K562 (cell line): ENCODE data around the gene SPNS2.

Experiments
- GATAD2A ChIP-seq: fragments of 450-650 bp; IDR thresholded peaks from 2 replicates; pipeline ENCODE4 v1.6.1; 2017
- NR1H2 ChIP-seq: sonication (generic); formaldehyde crosslinking; IDR thresholded peaks from 2 replicates; pipeline ENCODE4 v1.4.0; 2020; ENCODE audit warnings: mild to moderate bottlenecking, missing genetic modification reagents
- SMARCA5 ChIP-seq: fragments of 450-650 bp; IDR thresholded peaks from 2 replicates; pipeline ENCODE4 v1.6.1; 2016
- TF ChIP-seq, protein P1 (sequence below), 3 experiments: IDR thresholded peaks in 2 of 3; conservative IDR thresholded peaks in 1 of 3; 2 replicates each; pipeline ENCODE4 v1.5.1; 2011 to 2012; ENCODE audit warnings: low read length in 3 of 3, mild to moderate bottlenecking in 3 of 3, control low read depth in 2 of 3, improper control_type of control experiment in 1 of 3, inconsistent platforms in 1 of 3, low read depth in 1 of 3, mixed read lengths in 1 of 3, moderate library complexity in 1 of 3; ENCODE audit not compliant: insufficient read depth in 2 of 3

- TF ChIP-seq SMARCA5, result no peak
- TF ChIP-seq, protein P1, sequence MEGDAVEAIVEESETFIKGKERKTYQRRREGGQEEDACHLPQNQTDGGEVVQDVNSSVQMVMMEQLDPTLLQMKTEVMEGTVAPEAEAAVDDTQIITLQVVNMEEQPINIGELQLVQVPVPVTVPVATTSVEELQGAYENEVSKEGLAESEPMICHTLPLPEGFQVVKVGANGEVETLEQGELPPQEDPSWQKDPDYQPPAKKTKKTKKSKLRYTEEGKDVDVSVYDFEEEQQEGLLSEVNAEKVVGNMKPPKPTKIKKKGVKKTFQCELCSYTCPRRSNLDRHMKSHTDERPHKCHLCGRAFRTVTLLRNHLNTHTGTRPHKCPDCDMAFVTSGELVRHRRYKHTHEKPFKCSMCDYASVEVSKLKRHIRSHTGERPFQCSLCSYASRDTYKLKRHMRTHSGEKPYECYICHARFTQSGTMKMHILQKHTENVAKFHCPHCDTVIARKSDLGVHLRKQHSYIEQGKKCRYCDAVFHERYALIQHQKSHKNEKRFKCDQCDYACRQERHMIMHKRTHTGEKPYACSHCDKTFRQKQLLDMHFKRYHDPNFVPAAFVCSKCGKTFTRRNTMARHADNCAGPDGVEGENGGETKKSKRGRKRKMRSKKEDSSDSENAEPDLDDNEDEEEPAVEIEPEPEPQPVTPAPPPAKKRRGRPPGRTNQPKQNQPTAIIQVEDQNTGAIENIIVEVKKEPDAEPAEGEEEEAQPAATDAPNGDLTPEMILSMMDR (IDR thresholded peaks at IDR 0.05 in 2 of 3, conservative IDR thresholded peaks at IDR 0.05 in 1 of 3; ENCODE audit: insufficient read depth in 2 of 3, low read depth in 1 of 3, low read length in 3 of 3), result no peak
- no peak for TF ChIP-seq NR1H2
- no peak for TF ChIP-seq GATAD2A
These were observed at the start of gene SPNS2 for GRCh38 chr17:4498461-4499397.
